ENCODE results near the gene ACVR2A.

ACVR2A gene

GRCh38 chr2:147855977-147856376, 11.1 kb downstream of the ACVR2A start:
- DNase-seq = no peak

GRCh38 chr2:147860009-147860408, 15.2 kb downstream of the ACVR2A start:
- no peak for DNase-seq

GRCh38 chr2:147862859-147863516, 18.2 kb downstream of the ACVR2A start:
- DNase-seq = no peak

- no peak for DNase-seq
Observed at GRCh38 chr2:147863835-147864234, 19.0 kb downstream of the ACVR2A start.

- no peak for DNase-seq
Observed at GRCh38 chr2:147865560-147865959, 20.7 kb downstream of the ACVR2A start.

GRCh38 chr2:147867050-147867449, 22.2 kb downstream of the ACVR2A start:
- DNase-seq = no peak

- no peak for DNase-seq
Observed at GRCh38 chr2:147869934-147870333, 25.1 kb downstream of the ACVR2A start.

- DNase-seq = no peak
Observed at GRCh38 chr2:147872967-147873366, 28.1 kb downstream of the ACVR2A start.

GRCh38 chr2:147873859-147874483, 29.1 kb downstream of the ACVR2A start:
- DNase-seq = no peak

GRCh38 chr2:147879846-147880245, 35.0 kb downstream of the ACVR2A start:
- no peak for DNase-seq

GRCh38 chr2:147882631-147883030, 37.8 kb downstream of the ACVR2A start:
- no peak for DNase-seq

GRCh38 chr2:147884830-147885229, 40.0 kb downstream of the ACVR2A start:
- DNase-seq = no peak

- DNase-seq = no peak
Observed at GRCh38 chr2:147886136-147886535, 41.3 kb downstream of the ACVR2A start.

GRCh38 chr2:147888680-147889079, 43.9 kb downstream of the ACVR2A start:
- no peak for DNase-seq

- DNase-seq = no peak
Observed at GRCh38 chr2:147904051-147904450, 59.2 kb downstream of the ACVR2A start.

GRCh38 chr2:147909178-147909577, 64.3 kb downstream of the ACVR2A start:
- DNase-seq = no peak

- no peak for DNase-seq
Observed at GRCh38 chr2:147910990-147911473, 66.2 kb downstream of the ACVR2A start.

GRCh38 chr2:147913701-147914480, 69.1 kb downstream of the ACVR2A start:
- no peak for DNase-seq

- no peak for DNase-seq
Observed at GRCh38 chr2:147916067-147916466, 71.2 kb downstream of the ACVR2A start.

GRCh38 chr2:147916723-147917122, 71.9 kb downstream of the ACVR2A start:
- no peak for DNase-seq

GRCh38 chr2:147917161-147917560, 72.3 kb downstream of the ACVR2A start:
- DNase-seq = no peak

- no peak for DNase-seq
Observed at GRCh38 chr2:147923846-147924245, 79.0 kb downstream of the ACVR2A start.

GRCh38 chr2:147924647-147925046, 79.8 kb downstream of the ACVR2A start:
- DNase-seq = no peak

- DNase-seq = no peak
Observed at GRCh38 chr2:147925886-147926285, 81.1 kb downstream of the ACVR2A start.

Data from activated effector memory CD4-positive, alpha-beta T cell treated with anti-CD3 and anti-CD28 coated beads, Interleukin-2, amount 50 U/mL, for 16 hours (primary cell).